K562 (cell line): Measurements from ENCODE around the gene TADA1. TPM values are rescaled to one million over a fixed set of nuclear protein-coding genes. Genes with fewer than 3 reads are reported as not detected.

ENCODE experiments used
- AFF1 ChIP-seq, 2 experiments: fragments of 450-650 bp; IDR thresholded peaks; 2 replicates each; pipeline ENCODE4 v1.6.1; 2018; ENCODE audit warnings: mild to moderate bottlenecking in 2 of 2, low read depth in 1 of 2; ENCODE audit not compliant: partially characterized antibody in 2 of 2
- ARID2 ChIP-seq: fragments of 450-650 bp; IDR thresholded peaks from 2 replicates; pipeline ENCODE4 v1.6.1; 2017; ENCODE audit warnings: antibody characterized with exemption, mild to moderate bottlenecking
- ATF7 ChIP-seq: fragments of 450-650 bp; IDR thresholded peaks from 2 replicates; pipeline ENCODE4 v1.7.1; 2014; ENCODE audit warnings: mild to moderate bottlenecking, moderate library complexity
- CBFA2T3 ChIP-seq: fragments of 450-650 bp; IDR thresholded peaks from 2 replicates; pipeline ENCODE4 v1.6.1; 2017
- CEBPB ChIP-seq: fragments of 450-650 bp; IDR thresholded peaks from 2 replicates; pipeline ENCODE4 v1.6.1; 2016; ENCODE audit warnings: missing genetic modification characterization, missing compliant biosample characterization
- ETV5 ChIP-seq: sonication (generic); formaldehyde crosslinking; IDR thresholded peaks from 2 replicates; pipeline ENCODE4 v1.4.0; 2020; ENCODE audit warnings: low read depth, mild to moderate bottlenecking, missing genetic modification reagents
- FOSL1 ChIP-seq: fragments of 200-800 bp; sonication (Bioruptor generic); conservative IDR thresholded peaks from 2 replicates; pipeline ENCODE4 v1.6.1; 2016; ENCODE audit warnings: missing genetic modification characterization, missing compliant biosample characterization
- HDAC3 ChIP-seq: fragments of 450-650 bp; IDR thresholded peaks from 2 replicates; pipeline ENCODE4 v1.6.1; 2018; ENCODE audit warnings: borderline replicate concordance, mild to moderate bottlenecking, moderate library complexity; ENCODE audit not compliant: partially characterized antibody
- L3MBTL2 ChIP-seq: fragments of 450-650 bp; IDR thresholded peaks from 2 replicates; pipeline ENCODE4 v1.6.1; 2016; ENCODE audit warnings: mild to moderate bottlenecking, moderate library complexity
- MAX ChIP-seq: sonication (generic); formaldehyde crosslinking; IDR thresholded peaks from 2 replicates; pipeline ENCODE4 v1.9.0; 2022; ENCODE audit warnings: mild to moderate bottlenecking, missing genetic modification reagents
- NCOA1 ChIP-seq: fragments of 450-650 bp; IDR thresholded peaks from 2 replicates; pipeline ENCODE4 v1.6.1; 2016; ENCODE audit warnings: low read depth
- NFATC3 ChIP-seq: fragments of 450-650 bp; IDR thresholded peaks from 2 replicates; pipeline ENCODE4 v1.6.1; 2017; ENCODE audit warnings: mild to moderate bottlenecking
- PCBP2 ChIP-seq: fragments of 200-400 bp; formaldehyde crosslinking; IDR thresholded peaks from 2 replicates; pipeline ENCODE4 v1.6.1; 2018; ENCODE audit warnings: low read length, low read depth, mild to moderate bottlenecking, moderate library complexity; ENCODE audit not compliant: poor library complexity, severe bottlenecking
- PHB ChIP-seq: fragments of 250-450 bp; sonication (Bioruptor Pico); IDR thresholded peaks from 2 replicates; pipeline ENCODE4 v1.5.0; 2021
- PPARD ChIP-seq: fragments of 250-450 bp; sonication (Bioruptor Pico); IDR thresholded peaks from 2 replicates; pipeline ENCODE4 v1.8.0; 2022; ENCODE audit warnings: inconsistent platforms, mild to moderate bottlenecking, moderate library complexity
- RBM39 ChIP-seq: fragments of 200-400 bp; formaldehyde crosslinking; optimal IDR thresholded peaks from 2 replicates; pipeline ENCODE3; 2018; ENCODE audit warnings: low read depth, low read length
- RFX7 ChIP-seq: fragments of 250-450 bp; sonication (Bioruptor Pico); IDR thresholded peaks from 2 replicates; pipeline ENCODE4 v1.5.1; 2021; ENCODE audit warnings: mild to moderate bottlenecking
- RUNX1 ChIP-seq: sonication (generic); IDR thresholded peaks from 2 replicates; pipeline ENCODE4 v1.6.1; 2016; ENCODE audit warnings: antibody characterized with exemption, low read depth
- TAF1 ChIP-seq: IDR thresholded peaks from 2 replicates; pipeline ENCODE4 v1.6.1; 2011; ENCODE audit warnings: mild to moderate bottlenecking, low read length, moderate library complexity; ENCODE audit not compliant: insufficient read depth, control insufficient read depth, severe bottlenecking; ENCODE audit errors: extremely low read depth
- ZKSCAN8 ChIP-seq: fragments of 200-800 bp; sonication (Bioruptor generic); IDR thresholded peaks from 2 replicates; pipeline ENCODE4 v1.6.1; 2016; ENCODE audit warnings: missing genetic modification characterization, missing compliant biosample characterization
- ZNF175 ChIP-seq: fragments of 200-800 bp; sonication (Bioruptor generic); IDR thresholded peaks from 2 replicates; pipeline ENCODE4 v1.6.1; 2016; ENCODE audit warnings: low read depth, mild to moderate bottlenecking, missing genetic modification characterization, missing compliant biosample characterization
- ZNF347 ChIP-seq: fragments of 450-650 bp; formaldehyde crosslinking; IDR thresholded peaks from 2 replicates; pipeline ENCODE4 v1.4.0; 2020; ENCODE audit warnings: low read depth, mild to moderate bottlenecking, moderate library complexity
- ZNF354B ChIP-seq: fragments of 250-450 bp; sonication (Bioruptor Pico); IDR thresholded peaks from 2 replicates; pipeline ENCODE4 v1.4.0; 2020
- polyA plus RNA-seq, 8 experiments: library from polyadenylated mRNA; depleted of rRNA in 4 of 8; stranded (reverse) in 5 of 8; unstranded in 3 of 8; fragments of >200 nt; fragmentation: Nextera tagmentation in 2 of 8; fragmentation: Illumina TruSeq in 1 of 8; extraction: Ambion mirVana in 2 of 8; extraction: Trizol in 1 of 8; gene quantifications; 2 replicates each; pipeline versions ENCODE4 v1.2.1 to v1.2.3, GENCODE V29; 2011 to 2014; ENCODE audit warnings: inconsistent platforms in 1 of 8, missing spikeins in 1 of 8
- total RNA-seq, 7 experiments: library from RNA; depleted of rRNA in 6 of 7; stranded (reverse); fragments of >200 nt in 6 of 7; fragmentation: Illumina TruSeq in 2 of 7; extraction: Trizol in 2 of 7; gene quantifications; 2 replicates each; pipeline versions ENCODE4 v1.2.1 to v1.2.3, GENCODE V29; 2011 to 2021; ENCODE audit warnings: low replicate concordance in 1 of 7
- TF ChIP-seq, protein P1 (sequence below): fragments of 450-650 bp; IDR thresholded peaks from 2 replicates; pipeline ENCODE4 v1.6.1; 2018; ENCODE audit not compliant: partially characterized antibody

TADA1 gene
- total and polyA plus RNA-seq, 9 of the 15 experiments (the other 6 are each of a cell fraction or from before 2014, with no cell fraction given), result 15.9 to 76.5 (median 28.7) TPM

GRCh38 chr1:166903232-166903631, 27.2 kb upstream of the TADA1 start (continued):
- TF ChIP-seq RUNX1 (no peak), RFX7 (no peak), ATF7 (peak; percentile 66; the same call in 1 of the 2 replicates), ARID2 (no peak), RBM39 (no peak), HDAC3 (no peak), NFATC3 (no peak), ETV5 (no peak), ZNF354B (no peak), L3MBTL2 (peak; percentile 42; the same call in 1 of the 2 replicates), CBFA2T3 (peak; percentile 66), AFF1 (IDR thresholded peaks at IDR 0.05; ENCODE audit: low read depth in 1 of 2, partially characterized antibody in 2 of 2) (no peak), CEBPB (tag) (no peak), PPARD (CRISPR knock-in tag) (no peak), TAF1 (no peak), ZNF347 (CRISPR knock-in tag) (no peak), ZNF175 (CRISPR knock-in tag) (no peak), FOSL1 (peak; percentile 25; the same call in 1 of the 2 replicates), ZKSCAN8 (CRISPR knock-in tag) (no peak), PCBP2 (no peak), MAX (no peak), PHB (CRISPR knock-in tag) (no peak), NCOA1 (no peak)
- TF ChIP-seq, protein P1, sequence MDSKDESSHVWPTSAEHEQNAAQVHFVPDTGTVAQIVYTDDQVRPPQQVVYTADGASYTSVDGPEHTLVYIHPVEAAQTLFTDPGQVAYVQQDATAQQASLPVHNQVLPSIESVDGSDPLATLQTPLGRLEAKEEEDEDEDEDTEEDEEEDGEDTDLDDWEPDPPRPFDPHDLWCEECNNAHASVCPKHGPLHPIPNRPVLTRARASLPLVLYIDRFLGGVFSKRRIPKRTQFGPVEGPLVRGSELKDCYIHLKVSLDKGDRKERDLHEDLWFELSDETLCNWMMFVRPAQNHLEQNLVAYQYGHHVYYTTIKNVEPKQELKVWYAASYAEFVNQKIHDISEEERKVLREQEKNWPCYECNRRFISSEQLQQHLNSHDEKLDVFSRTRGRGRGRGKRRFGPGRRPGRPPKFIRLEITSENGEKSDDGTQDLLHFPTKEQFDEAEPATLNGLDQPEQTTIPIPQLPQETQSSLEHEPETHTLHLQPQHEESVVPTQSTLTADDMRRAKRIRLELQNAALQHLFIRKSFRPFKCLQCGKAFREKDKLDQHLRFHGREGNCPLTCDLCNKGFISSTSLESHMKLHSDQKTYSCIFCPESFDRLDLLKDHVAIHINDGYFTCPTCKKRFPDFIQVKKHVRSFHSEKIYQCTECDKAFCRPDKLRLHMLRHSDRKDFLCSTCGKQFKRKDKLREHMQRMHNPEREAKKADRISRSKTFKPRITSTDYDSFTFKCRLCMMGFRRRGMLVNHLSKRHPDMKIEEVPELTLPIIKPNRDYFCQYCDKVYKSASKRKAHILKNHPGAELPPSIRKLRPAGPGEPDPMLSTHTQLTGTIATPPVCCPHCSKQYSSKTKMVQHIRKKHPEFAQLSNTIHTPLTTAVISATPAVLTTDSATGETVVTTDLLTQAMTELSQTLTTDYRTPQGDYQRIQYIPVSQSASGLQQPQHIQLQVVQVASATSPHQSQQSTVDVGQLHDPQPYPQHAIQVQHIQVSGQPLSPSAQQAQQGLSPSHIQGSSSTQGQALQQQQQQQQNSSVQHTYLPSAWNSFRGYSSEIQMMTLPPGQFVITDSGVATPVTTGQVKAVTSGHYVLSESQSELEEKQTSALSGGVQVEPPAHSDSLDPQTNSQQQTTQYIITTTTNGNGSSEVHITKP, result no peak
